Activated CD4-positive, alpha-beta T cell treated with anti-CD3 and anti-CD28 coated beads, Interleukin-10, Interleukin-2, amounts not matched to agents 100 ng/mL and 50 ng/mL, durations not matched to agents 16 hours and 8 hours (primary cell): Measurements from ENCODE around the gene DNAJC5.

Source experiments
- DNase-seq: peaks from one replicate; pipeline ENCODE4 v3.0.0-alpha.2; 2020

Gene DNAJC5

GRCh38 chr20:63885264-63886053 lies 9.5 kb upstream of the DNAJC5 start:
- DNase-seq, result no peak

GRCh38 chr20:63886054-63886419 lies 8.9 kb upstream of the DNAJC5 start:
- no peak for DNase-seq

- DNase-seq, result no peak
Observed at GRCh38 chr20:63886921-63887320, 8.0 kb upstream of the DNAJC5 start.

GRCh38 chr20:63889241-63890200 lies 5.4 kb upstream of the DNAJC5 start:
- DNase-seq, result no peak

- DNase-seq, result no peak
Observed at GRCh38 chr20:63890201-63890576, 4.7 kb upstream of the DNAJC5 start.

- no peak for DNase-seq
Observed at GRCh38 chr20:63890616-63891015, 4.3 kb upstream of the DNAJC5 start.

GRCh38 chr20:63891061-63892002 lies 3.6 kb upstream of the DNAJC5 start:
- no peak for DNase-seq

- no peak for DNase-seq
Observed at GRCh38 chr20:63892402-63892801, 2.5 kb upstream of the DNAJC5 start.

GRCh38 chr20:63893999-63894357 lies 948 bp upstream of the DNAJC5 start:
- no peak for DNase-seq

- DNase-seq, result no peak
Observed at GRCh38 chr20:63895202-63895951, 451 bp downstream of the DNAJC5 start.

- DNase-seq, result peak; percentile 38
Observed at GRCh38 chr20:63895952-63896263, 982 bp downstream of the DNAJC5 start.

GRCh38 chr20:63896264-63897105 lies 1.6 kb downstream of the DNAJC5 start:
- DNase-seq, result peak; percentile 47

- no peak for DNase-seq
Observed at GRCh38 chr20:63897978-63898561, 3.1 kb downstream of the DNAJC5 start.

GRCh38 chr20:63898882-63899558 lies 4.1 kb downstream of the DNAJC5 start:
- no peak for DNase-seq

- no peak for DNase-seq
Observed at GRCh38 chr20:63900413-63900812, 5.5 kb downstream of the DNAJC5 start.

GRCh38 chr20:63903796-63904561 lies 9.1 kb downstream of the DNAJC5 start:
- no peak for DNase-seq

- DNase-seq, result no peak
Observed at GRCh38 chr20:63908008-63908682, 13.2 kb downstream of the DNAJC5 start.

- DNase-seq, result no peak
Observed at GRCh38 chr20:63911176-63911575, 16.2 kb downstream of the DNAJC5 start.

GRCh38 chr20:63913768-63914167 lies 18.8 kb downstream of the DNAJC5 start:
- no peak for DNase-seq
